ACHN (cell line): ENCODE results near the gene HSD11B2.

Experiments used
- DNase-seq: peaks from one replicate; pipeline ENCODE4 v3.0.0-alpha.2; 2015
- in situ Hi-C: cut with HindIII; loops from 2 replicates; pipeline ENCODE4 v1.10.0; 2017; ENCODE audit warnings: low sequenced_read_pairs, low pct_ligation_motif_present, low pct_unique_long_range_greater_than_20kb

HSD11B2 gene

GRCh38 chr16:67430977-67431774 lies at the start of gene HSD11B2:
TSS of gene HSD11B2 (plus strand) at chr16:67431121. CDS start at chr16:67431249, 128 bp downstream.
- in situ Hi-C loops = no loop called here
- DNase-seq = peak; percentile 81

DNA sequence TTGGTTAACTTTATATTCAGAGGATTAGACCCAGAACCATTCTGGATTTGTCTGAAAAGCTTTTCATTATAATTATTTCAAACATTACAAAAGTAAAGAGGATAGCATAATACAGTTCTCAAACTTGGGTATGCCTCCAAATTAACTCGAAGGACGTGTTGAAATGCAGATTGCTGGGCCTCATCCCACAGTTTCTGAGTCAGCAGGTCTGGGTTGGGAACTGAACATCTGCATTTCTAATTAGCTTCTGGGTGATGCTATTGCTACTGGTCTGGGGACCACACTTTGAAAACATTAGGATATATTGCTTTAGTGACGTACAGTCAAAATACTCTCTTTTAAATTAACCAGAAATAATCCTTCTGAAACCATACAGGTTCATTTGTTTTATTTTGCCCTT lies 47.6 kb upstream of the HSD11B2 start:
- in situ Hi-C loops = no loop called here
- DNase-seq = no peak

DNA sequence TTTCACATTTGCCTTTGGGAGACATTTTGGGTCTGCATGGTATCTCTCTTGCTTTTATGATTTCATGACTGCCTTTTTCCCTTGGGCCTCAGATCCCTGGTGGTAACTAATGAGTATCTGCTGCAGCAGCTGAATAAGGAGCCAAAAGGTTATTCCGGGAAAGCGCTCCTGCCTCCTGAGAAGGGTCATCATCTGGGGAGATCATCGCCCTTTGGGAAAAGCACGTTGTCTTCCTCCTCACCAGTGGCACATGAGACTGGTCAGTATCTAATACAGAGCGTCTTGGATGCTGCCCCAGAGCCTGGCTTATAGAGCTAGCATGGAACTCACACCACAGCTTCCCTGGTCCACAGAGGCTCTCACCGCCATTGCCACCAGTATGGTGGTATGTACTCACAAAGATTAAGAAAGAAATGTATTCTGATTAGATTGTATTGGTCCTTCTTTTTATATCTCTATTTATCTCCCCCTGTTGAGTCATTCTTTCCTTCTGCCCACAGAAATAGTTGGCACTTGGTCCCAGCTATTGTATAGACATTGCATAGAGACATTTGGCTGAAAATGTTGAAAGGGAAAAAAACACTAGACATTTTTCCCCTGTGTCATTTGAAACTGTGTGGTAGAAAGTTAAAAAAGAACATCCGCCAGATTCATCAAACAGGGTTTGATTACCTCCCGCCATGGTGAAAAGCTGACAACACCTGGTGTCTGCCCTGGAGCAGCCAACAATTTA lies 46.0 kb upstream of the HSD11B2 start:
- in situ Hi-C loops = no loop called here
- DNase-seq = no peak

GRCh38 chr16:67386861-67387455 lies 44.0 kb upstream of the HSD11B2 start:
- in situ Hi-C loops = no loop called here
- no peak for DNase-seq

DNA sequence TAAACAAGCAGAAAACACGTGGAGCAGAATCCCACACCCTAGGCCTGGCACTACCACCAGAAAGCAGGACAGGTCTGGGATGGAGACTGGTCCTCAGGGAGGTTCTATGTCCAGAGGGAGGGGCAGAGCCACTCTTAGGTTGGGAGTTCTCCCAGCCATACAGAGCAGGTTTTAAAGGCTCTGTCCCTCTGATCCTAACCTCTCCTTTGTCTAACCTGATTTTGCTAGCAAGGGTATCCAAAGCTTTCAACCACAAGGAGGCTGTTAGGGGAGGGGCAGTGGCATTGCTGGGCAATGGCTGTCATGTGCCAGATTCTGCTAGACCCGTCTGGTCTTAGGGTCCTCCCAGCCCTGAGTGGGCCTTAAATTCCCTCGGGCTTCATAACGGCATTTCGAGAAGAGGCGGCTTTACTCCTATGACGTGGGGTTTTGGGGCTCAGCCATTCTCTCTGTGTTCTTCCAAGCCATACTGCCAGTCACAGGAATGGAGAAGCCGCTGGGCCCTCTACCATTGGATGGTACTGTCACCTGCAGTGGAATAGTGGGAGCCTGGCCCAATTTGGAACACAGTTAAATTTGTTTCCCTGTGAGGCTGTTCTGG lies 43.3 kb upstream of the HSD11B2 start:
- in situ Hi-C loops = no loop called here
- DNase-seq = no peak

DNA sequence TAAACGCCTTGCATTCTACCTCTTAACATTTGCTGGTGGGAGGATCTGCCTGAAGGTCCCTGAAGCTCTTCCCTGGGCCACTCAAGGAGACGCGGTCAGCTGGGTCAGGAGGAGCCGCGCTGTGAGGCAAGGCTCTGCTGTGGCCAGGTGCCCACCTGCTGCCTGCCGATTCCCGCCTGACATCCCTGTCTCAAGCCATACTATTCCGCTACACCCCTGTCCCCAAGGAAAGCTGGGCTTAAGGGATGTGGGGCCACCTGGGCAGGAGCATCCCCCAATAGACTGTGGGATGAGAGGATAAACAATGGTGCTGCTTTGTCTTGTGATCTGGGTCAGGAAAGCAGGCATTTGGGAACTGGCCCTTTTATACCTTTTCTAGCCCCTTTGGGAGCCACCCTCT lies 42.7 kb upstream of the HSD11B2 start:
- DNase-seq = no peak
- in situ Hi-C loops = no loop called here

- DNase-seq = no peak
- in situ Hi-C loops = no loop called here
These were observed 42.3 kb upstream of the HSD11B2 start for GRCh38 chr16:67388591-67388990.

DNA sequence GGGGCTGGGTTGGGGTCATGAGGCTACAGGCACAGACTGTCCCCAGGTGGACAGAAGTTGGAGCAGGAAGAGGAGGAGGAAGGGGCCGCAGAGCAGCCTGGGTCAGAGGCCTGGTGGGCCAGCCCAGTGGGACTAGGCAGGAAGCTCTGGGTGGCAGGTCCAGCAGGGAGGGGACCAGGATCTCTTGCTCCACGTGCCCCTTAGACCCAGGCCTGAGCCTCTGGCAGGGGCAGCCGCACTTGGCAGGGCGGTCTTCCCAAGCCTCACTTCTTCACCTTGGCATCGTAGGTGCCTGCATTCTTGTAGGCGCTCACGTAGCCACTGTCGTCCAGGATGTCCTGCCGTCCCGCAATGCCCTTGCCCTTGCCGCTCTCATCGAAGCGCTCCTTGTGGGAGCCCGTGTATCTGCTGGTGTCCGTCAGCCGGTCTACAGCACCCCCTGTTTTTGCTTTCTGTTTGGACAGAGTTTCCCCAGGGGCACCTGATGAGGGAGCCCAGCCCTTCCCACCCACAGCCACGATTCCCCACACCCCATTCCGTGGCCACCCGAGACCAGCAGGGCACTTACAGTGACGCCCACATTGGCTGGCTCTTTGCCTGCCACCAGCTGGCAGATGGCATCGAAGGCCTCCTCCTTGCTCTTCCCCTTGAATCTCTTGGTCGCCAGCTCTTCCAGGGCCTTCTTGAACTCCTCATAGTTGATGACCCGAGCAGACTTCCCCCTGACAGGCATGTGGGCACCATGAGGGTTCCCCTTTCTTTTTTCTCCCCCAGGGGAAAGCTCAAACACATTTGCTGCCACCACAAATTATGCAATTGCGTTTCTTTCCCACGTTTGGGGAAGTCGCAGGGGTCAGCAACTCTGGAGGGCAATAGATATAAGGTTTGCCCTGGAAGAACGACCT lies 40.8 kb upstream of the HSD11B2 start:
- in situ Hi-C loops = no loop called here
- no peak for DNase-seq

GRCh38 chr16:67390816-67391423 lies 40.0 kb upstream of the HSD11B2 start:
- in situ Hi-C loops = no loop called here
- no peak for DNase-seq

- no peak for DNase-seq
- in situ Hi-C loops = no loop called here
These were observed 39.3 kb upstream of the HSD11B2 start for GRCh38 chr16:67391424-67392300.

GRCh38 chr16:67392301-67393059 lies 38.4 kb upstream of the HSD11B2 start:
- no peak for DNase-seq

DNA sequence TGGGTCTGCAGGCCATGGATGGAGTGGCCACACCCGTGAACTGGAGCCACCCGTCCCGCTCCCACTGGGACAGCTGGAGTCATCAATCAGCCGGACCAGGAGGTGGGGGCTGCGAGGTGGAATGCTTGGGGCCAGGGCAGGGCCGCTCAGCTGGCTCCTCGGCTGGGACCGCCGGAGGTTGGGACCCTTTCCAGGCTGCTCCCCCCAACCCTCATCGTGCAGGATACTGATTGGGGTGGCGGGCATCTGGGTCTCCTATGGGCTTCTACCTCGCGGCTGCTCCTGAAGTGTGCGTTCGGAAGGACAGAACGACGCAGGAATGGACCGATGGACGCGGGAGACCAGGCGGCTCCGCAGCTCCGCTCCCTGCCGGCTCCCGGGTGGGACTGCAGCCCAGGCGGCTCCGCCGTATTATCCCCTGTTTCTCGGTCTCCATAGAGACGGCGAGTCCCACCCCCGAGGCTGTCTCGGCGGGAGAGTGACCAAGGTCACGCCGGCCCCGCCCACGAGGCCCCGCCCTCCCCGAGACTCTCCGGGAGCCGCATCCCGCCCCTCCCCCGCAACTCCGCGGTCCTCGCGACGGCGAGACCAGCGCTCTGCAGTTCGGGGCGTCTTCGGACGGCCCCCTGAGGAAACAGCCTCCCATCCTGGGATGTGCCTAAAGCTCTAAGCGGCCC lies 37.7 kb upstream of the HSD11B2 start, which contains the start of gene TPPP3:
Gene TPPP3 (minus strand): TSS at position 388 of the 677 bp plus-strand sequence. CDS start 2,387 bp downstream, outside the sequence.
- in situ Hi-C loops = no loop called here
- DNase-seq = peak; percentile 87

More at GRCh38 chr16:67392301-67393059, 38.4 kb upstream of the HSD11B2 start:
- in situ Hi-C loops = no loop called here

- no peak for DNase-seq
- in situ Hi-C loops = no loop called here
These were observed 37.1 kb upstream of the HSD11B2 start for GRCh38 chr16:67393788-67394154.

- no peak for DNase-seq
These were observed 36.5 kb upstream of the HSD11B2 start for GRCh38 chr16:67394155-67395104.

GRCh38 chr16:67395105-67395457 lies 35.8 kb upstream of the HSD11B2 start:
- in situ Hi-C loops = no loop called here
- DNase-seq = no peak

More at GRCh38 chr16:67394155-67395104, 36.5 kb upstream of the HSD11B2 start:
- in situ Hi-C loops = no loop called here
